HK-2 (cell line): Measurements from ENCODE around the gene PRRC2B.
"Not testable (repeated sequence)": the region's sequence is repeated elsewhere in the genome, so short reads cannot be mapped to it uniquely, and the experiment has no call there.

Experiments used
- DNase-seq: peaks from one replicate; pipeline ENCODE4 v3.0.0-alpha.2; 2018; ENCODE audit not compliant: unreplicated experiment

PRRC2B gene

DNA sequence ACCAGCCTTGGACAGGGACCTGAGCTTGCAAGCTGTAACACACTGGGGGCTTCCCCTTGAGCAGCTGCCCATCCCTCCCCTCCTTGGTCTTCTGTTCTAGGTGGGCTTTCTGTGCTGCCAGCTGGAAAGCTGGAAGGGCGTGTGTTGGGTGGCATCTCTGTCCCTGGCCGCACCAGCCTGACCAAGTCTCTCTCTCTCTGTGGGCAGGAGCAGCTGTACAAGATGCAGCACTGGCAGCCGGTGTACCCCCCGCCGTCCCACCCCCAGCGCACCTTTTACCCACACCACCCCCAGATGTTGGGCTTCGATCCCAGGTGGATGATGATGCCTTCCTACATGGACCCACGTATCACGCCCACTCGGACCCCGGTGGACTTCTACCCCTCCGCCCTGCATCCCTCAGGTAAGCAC, 76.7 kb downstream of the PRRC2B start:
- DNase-seq: no peak

- DNase-seq: not testable (repeated sequence)
These were observed 78.2 kb downstream of the PRRC2B start for GRCh38 chr9:131472085-131472484.

GRCh38 chr9:131473198-131473885, 79.5 kb downstream of the PRRC2B start:
- no peak for DNase-seq

GRCh38 chr9:131473891-131474290, 80.0 kb downstream of the PRRC2B start:
- DNase-seq: no peak

- no peak for DNase-seq
These were observed 80.8 kb downstream of the PRRC2B start for GRCh38 chr9:131474711-131475110.

DNA sequence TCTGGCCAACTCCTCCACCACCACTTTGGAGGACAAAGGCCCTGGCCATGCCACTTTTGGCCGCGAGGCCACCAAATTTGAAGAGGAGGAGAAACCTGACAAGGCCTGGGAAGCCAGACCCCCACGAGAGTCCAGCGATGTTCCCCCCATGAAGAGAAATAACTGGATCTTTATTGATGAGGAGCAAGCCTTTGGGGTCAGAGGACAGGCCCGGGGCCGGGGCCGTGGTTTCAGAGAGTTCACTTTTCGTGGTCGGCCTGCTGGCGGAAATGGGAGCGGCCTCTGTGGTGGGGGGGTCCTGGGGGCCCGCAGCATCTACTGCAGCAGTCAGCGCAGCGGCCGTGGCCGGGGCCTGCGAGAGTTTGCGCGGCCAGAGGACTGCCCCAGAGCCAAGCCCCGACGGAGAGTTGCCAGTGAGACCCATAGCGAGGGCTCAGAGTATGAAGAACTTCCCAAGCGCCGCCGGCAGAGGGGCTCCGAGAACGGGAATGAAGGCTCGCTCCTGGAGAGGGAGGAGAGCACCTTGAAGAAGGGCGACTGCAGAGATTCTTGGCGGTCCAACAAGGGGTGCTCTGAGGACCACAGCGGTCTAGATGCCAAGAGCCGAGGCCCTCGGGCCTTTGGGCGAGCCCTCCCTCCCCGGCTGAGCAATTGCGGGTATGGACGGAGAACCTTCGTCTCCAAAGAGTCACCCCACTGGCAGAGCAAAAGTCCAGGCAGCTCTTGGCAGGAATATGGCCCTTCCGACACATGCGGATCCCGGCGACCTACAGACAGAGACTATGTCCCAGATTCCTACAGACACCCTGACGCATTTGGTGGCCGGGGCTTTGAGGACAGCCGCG, 81.4 kb downstream of the PRRC2B start:
- DNase-seq: no peak

GRCh38 chr9:131475956-131476776, 82.3 kb downstream of the PRRC2B start:
- no peak for DNase-seq

GRCh38 chr9:131476777-131477345, 83.0 kb downstream of the PRRC2B start:
- no peak for DNase-seq

GRCh38 chr9:131477367-131477766, 83.5 kb downstream of the PRRC2B start:
- no peak for DNase-seq

DNA sequence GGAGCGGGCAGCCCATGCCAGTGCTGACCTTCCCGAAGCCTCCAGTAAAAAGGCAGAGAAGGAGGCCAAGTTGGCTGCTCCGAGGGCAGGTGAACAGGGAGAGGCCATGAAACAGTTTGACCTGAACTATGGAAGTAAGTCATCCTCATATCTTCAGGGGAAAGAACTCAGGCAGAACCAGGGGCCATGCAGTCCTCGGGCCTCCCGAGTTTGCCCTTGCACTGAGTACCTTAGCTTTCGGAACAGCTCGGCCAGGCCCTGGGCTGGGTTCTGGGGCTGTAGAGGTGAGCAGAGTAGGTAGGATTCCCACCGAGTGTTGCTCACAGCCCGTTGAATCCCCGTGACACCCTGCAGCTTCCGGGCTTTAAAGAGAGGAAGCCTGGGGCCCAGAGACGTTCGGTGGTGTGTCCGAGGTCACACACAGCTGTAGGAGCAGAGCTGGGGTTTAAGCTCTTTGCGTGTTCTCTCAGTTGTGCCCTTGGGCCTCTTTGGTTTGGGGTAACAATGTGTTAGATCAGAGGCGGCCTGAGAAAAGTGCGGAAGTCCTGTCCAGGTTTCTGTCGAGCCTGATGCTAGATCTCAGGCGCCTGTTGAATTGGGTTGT, 84.0 kb downstream of the PRRC2B start:
- no peak for DNase-seq

DNA sequence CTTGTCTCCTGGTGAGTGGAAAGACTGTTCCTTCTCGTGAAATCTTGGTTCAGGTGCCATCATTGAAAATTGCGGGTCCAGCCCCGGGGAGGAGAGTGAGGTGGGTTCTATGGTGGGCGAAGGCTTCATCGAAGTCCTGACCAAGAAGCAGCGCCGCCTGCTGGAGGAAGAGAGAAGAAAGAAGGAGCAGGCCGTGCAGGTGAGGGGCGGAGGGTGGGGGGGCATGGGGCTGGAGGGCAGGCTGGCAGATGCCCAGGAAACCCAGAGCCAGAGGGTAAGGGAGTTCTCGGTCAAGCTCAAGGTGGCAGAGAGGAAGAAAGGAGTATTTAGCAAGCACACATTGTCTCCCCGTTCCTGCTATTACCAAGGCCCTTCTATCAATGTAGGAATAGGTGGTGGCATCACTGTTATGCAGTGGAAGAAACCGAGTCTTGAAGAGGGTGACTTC, 84.6 kb downstream of the PRRC2B start:
- DNase-seq: no peak

GRCh38 chr9:131478911-131479310, 85.0 kb downstream of the PRRC2B start:
- DNase-seq: no peak

DNA sequence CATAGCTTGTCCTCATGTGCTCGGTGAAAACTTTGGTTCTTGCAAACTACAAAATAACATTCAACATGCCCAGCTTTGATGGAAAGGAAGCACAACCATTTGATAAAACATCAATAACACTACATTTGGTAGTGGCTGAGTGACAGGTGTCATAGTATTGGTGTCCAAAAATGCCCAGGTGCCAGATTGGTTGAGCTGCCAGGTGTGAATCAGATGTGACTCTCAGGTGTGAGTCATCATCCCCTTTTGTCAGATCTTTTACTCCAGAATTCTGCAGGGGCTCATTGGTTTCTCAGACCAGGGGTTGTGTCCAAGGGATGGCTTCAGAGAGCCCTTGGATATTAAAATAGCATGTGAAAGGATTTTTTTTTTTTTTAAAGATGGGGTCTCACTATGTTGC, 86.4 kb downstream of the PRRC2B start:
- no peak for DNase-seq

DNA sequence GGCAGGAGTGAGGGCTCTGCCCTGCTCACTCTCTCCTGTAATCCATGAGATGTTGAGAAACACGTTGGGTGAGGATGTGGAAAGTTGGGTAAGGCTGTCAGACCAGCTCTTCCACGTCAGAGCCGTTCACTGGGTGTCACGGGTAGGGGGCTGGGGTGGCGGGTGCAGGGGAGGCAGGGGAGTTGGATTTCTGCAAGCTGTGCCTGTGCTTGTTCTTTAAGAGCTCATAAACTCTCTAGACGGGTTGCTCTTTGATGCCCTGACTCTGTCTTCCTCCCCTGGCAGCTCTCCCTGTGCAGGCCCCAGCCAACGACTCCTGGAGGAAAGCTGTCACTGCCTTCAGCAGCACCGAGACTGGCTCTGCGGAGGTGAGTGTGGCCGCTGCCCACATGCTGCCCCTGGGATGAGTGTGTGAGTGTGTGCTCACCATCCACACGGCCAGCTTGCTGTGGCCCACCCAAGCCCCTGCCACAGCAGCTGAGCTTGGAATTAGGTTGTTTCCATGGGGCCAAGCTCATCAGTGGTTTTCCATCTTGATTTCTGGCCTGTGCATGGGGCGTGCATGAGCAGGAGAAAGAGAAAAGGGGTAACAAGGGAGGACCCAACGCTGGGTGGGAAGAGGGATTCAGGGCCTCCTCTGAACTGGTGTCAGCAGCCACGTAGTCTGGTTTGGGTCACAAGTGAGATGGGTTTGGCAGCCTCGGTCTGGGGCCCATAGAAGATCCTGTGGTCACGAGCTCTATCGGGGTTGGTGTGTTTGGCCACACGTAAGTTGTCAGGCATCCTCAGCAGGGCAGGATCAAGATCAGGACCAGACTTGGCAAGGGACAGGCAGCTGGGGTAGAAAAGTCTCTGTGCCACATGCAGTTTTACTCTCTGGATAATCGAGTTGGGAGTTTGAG, 87.8 kb downstream of the PRRC2B start:
- DNase-seq: no peak

- DNase-seq: no peak
These were observed 88.6 kb downstream of the PRRC2B start for GRCh38 chr9:131482343-131483006.

GRCh38 chr9:131483319-131484050, 89.6 kb downstream of the PRRC2B start:
- DNase-seq: no peak

- no peak for DNase-seq
These were observed 90.2 kb downstream of the PRRC2B start for GRCh38 chr9:131484051-131484445.

DNA sequence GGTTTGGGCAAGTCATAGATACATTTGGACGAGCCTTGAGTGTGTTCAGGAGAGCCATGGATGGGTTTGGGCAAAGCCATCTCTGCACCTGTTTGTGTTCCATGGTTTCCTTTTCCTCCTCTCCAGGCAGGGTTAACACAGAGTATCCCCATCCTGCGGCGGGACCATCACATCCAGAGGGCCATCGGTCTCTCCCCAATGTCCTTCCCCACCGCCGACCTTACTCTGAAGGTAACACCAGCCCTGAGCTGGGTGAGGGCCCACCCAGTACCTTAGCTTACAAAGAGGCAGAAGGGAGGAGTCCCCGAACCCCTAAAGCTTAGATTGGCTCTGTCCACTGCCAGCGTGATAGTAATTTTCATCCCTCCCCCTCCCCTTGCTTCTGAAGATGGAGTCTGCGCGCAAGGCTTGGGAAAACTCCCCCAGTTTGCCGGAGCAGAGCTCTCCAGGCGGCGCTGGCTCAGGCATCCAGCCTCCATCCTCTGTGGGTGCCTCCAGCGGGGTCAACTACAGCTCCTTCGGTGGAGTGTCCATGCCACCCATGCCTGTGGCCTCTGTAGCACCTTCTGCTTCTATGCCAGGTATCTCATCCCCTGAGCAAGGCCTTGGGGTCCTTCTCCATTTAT, 90.8 kb downstream of the PRRC2B start:
- no peak for DNase-seq

- DNase-seq: no peak
These were observed 91.3 kb downstream of the PRRC2B start for GRCh38 chr9:131485206-131485605.
